ENCODE data around the gene EXOC1.

DNA sequence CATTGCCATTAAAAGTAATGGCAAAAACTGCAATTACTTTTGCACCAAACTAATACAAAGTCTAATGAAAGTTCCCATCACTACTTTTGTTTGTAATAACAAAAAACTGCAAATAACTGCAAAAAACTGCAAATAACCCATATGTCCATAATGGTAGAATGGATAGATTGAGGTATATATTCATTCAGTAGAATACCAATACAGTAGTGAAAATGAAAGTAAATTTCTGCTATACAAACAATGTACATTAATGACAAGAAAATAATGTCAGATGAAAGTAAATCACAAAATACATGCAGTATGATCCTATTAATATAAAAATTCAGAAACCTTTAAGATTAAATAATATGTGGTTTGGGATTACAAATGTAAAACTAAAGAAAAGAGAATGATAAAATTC is 54.0 kb downstream of the EXOC1 start:
- TF ChIP-seq, protein P1, sequence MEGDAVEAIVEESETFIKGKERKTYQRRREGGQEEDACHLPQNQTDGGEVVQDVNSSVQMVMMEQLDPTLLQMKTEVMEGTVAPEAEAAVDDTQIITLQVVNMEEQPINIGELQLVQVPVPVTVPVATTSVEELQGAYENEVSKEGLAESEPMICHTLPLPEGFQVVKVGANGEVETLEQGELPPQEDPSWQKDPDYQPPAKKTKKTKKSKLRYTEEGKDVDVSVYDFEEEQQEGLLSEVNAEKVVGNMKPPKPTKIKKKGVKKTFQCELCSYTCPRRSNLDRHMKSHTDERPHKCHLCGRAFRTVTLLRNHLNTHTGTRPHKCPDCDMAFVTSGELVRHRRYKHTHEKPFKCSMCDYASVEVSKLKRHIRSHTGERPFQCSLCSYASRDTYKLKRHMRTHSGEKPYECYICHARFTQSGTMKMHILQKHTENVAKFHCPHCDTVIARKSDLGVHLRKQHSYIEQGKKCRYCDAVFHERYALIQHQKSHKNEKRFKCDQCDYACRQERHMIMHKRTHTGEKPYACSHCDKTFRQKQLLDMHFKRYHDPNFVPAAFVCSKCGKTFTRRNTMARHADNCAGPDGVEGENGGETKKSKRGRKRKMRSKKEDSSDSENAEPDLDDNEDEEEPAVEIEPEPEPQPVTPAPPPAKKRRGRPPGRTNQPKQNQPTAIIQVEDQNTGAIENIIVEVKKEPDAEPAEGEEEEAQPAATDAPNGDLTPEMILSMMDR (IDR thresholded peaks at IDR 0.05 in 2 of 3, conservative IDR thresholded peaks at IDR 0.05 in 1 of 3; ENCODE audit: control insufficient read depth in 2 of 3, extremely low read depth in 1 of 3, insufficient read depth in 1 of 3, low read depth in 3 of 3, low read length in 3 of 3): no peak
- no peak for TF ChIP-seq EP300 (IDR thresholded peaks at IDR 0.05; ENCODE audit: borderline replicate concordance in 1 of 2, control insufficient read depth in 1 of 2, low read depth in 2 of 2, low read length in 2 of 2)

Measured in GM12878 (cell line).